SK-N-SH (cell line): Measurements from ENCODE around the gene FMO2. TPM values are rescaled to one million over a fixed set of nuclear protein-coding genes. Genes with fewer than 3 reads are reported as not detected.

Experiments
- CTCF ChIA-PET: fragments of 300-600, 350-600 bp; formaldehyde crosslinking; extraction: SDS; loops from one replicate; lab custom pipeline; 2021; lab: Yijun Ruan, JAX
- POLR2A ChIA-PET: fragments of 350-600 bp; sonication (Branson Sonifier 250); formaldehyde crosslinking; extraction: SDS; loops from one replicate; lab custom pipeline; 2020; ENCODE audit warnings: antibody characterized with exemption, inconsistent platforms; lab: Yijun Ruan, JAX
- DNase-seq: peaks from one replicate; pipeline ENCODE4 v3.0.0; 2012
- H2AFZ ChIP-seq: fragments of 200-600 bp; sonication (generic); 2 replicates; pipeline ENCODE4 v1.8.1; 2016; ENCODE audit warnings: antibody characterized with exemption, mild to moderate bottlenecking, low read depth
- H3F3A ChIP-seq: fragments of 200-600 bp; sonication (generic); replicated peaks from 2 replicates; pipeline ENCODE3; 2016; ENCODE audit warnings: antibody characterized with exemption, mild to moderate bottlenecking; ENCODE audit not compliant: insufficient read depth
- H3K27ac ChIP-seq, 2 experiments: fragments of 200-500 bp in 1 of 2; fragments of 200-600 bp in 1 of 2; sonication (Bioruptor generic) in 1 of 2; sonication (generic), shearing (Covaris generic) in 1 of 2; 2 replicates each; pipeline versions ENCODE4 v1.5.1 to v1.6.1; 2014 to 2016; ENCODE audit warnings: low read depth in 2 of 2, inconsistent platforms in 1 of 2, low read length in 1 of 2, mild to moderate bottlenecking in 1 of 2, mixed read lengths in 1 of 2
- H3K27me3 ChIP-seq: fragments of 200-600 bp; sonication (generic), shearing (Covaris generic); 2 replicates; pipeline ENCODE4 v1.6.1; 2016; ENCODE audit warnings: mixed run types; ENCODE audit not compliant: insufficient read depth
- H3K36me3 ChIP-seq, 2 experiments: fragments of 200-500 bp in 1 of 2; fragments of 200-600 bp in 1 of 2; sonication (Bioruptor generic) in 1 of 2; sonication (generic) in 1 of 2; replicated peaks in 1 of 2; 2 replicates each; pipeline versions ENCODE3 to v1.5.1; 2014 to 2016; ENCODE audit warnings: low read length in 1 of 2, mild to moderate bottlenecking in 1 of 2; ENCODE audit not compliant: insufficient read depth in 2 of 2, control insufficient read depth in 1 of 2
- H3K4me1 ChIP-seq, 2 experiments: fragments of 200-500 bp in 1 of 2; fragments of 200-600 bp in 1 of 2; sonication (Bioruptor generic) in 1 of 2; sonication (generic), shearing (Covaris generic) in 1 of 2; 2 replicates each; pipeline versions ENCODE4 v1.5.1 to v1.6.1; 2014 to 2016; ENCODE audit warnings: low read depth in 1 of 2, low read length in 1 of 2, mixed run types in 1 of 2; ENCODE audit not compliant: insufficient read depth in 2 of 2, control insufficient read depth in 1 of 2
- H3K4me2 ChIP-seq: fragments of 200-600 bp; sonication (generic), shearing (Covaris generic); 2 replicates; pipeline ENCODE4 v1.6.1; 2017; ENCODE audit warnings: mixed run types
- H3K4me3 ChIP-seq, 2 experiments: fragments of 200-500 bp in 1 of 2; fragments of 200-600 bp in 1 of 2; sonication (Bioruptor generic) in 1 of 2; sonication (generic), shearing (Covaris generic) in 1 of 2; 2 replicates each; pipeline versions ENCODE4 v1.5.1 to v1.8.1; 2014 to 2016; ENCODE audit warnings: low read depth in 2 of 2, inconsistent platforms in 1 of 2, low read length in 1 of 2, mild to moderate bottlenecking in 1 of 2, mixed read lengths in 1 of 2, moderate library complexity in 1 of 2
- H3K79me2 ChIP-seq: fragments of 200-600 bp; sonication (generic); 2 replicates; pipeline ENCODE4 v1.8.1; 2017; ENCODE audit warnings: mild to moderate bottlenecking; ENCODE audit not compliant: insufficient read depth
- H3K9ac ChIP-seq: fragments of 200-600 bp; sonication (generic); 2 replicates; pipeline ENCODE4 v1.6.1; 2017; ENCODE audit warnings: mixed run types
- H3K9me2 ChIP-seq: fragments of 200-600 bp; sonication (generic); 2 replicates; pipeline ENCODE4 v1.6.1; 2017; ENCODE audit warnings: mixed run types
- H3K9me3 ChIP-seq: fragments of 200-600 bp; sonication (generic); 2 replicates; pipeline ENCODE4 v1.6.1; 2017; ENCODE audit warnings: mixed run types, mild to moderate bottlenecking, moderate library complexity
- H4K20me1 ChIP-seq: fragments of 200-600 bp; sonication (generic); 2 replicates; pipeline ENCODE4 v1.6.1; 2017; ENCODE audit warnings: mild to moderate bottlenecking, mixed run types; ENCODE audit not compliant: insufficient read depth
- EP300 ChIP-seq, 2 experiments: IDR thresholded peaks; 2 replicates each; pipeline versions ENCODE4 v1.4.0 to v1.6.1; 2012; ENCODE audit warnings: borderline replicate concordance in 1 of 2, low read depth in 1 of 2, low read length in 1 of 2
- FOXM1 ChIP-seq: IDR thresholded peaks from 2 replicates; pipeline ENCODE4 v1.4.0; 2012; ENCODE audit warnings: low read depth, mild to moderate bottlenecking
- RFX5 ChIP-seq: IDR thresholded peaks from 2 replicates; pipeline ENCODE4 v1.6.1; 2012; ENCODE audit warnings: mild to moderate bottlenecking, improper control_type of control experiment, low read length
- RXRA ChIP-seq: IDR thresholded peaks from 2 replicates; pipeline ENCODE4 v1.4.0; 2012; ENCODE audit warnings: low read depth, mild to moderate bottlenecking, borderline replicate concordance
- SIN3A ChIP-seq: IDR thresholded peaks from 2 replicates; pipeline ENCODE4 v1.6.1; 2012; ENCODE audit warnings: low read depth, mild to moderate bottlenecking, low read length, moderate library complexity, borderline replicate concordance
- SMC3 ChIP-seq: IDR thresholded peaks from 2 replicates; pipeline ENCODE4 v1.6.1; 2012; ENCODE audit warnings: low read depth, low read length, improper control_type of control experiment
- TCF12 ChIP-seq: IDR thresholded peaks from 2 replicates; pipeline ENCODE4 v1.4.0; 2012
- TEAD4 ChIP-seq: IDR thresholded peaks from 2 replicates; pipeline ENCODE4 v1.4.0; 2012; ENCODE audit warnings: mild to moderate bottlenecking, borderline replicate concordance; ENCODE audit not compliant: insufficient read depth
- YY1 ChIP-seq: IDR thresholded peaks from 2 replicates; pipeline ENCODE4 v1.4.0; 2012; ENCODE audit warnings: low read depth, mild to moderate bottlenecking
- WGBS: methylation state at CpG from one replicate; pipeline ENCODE4 v1.1.6; 2017; ENCODE audit warnings: low lambda C conversion rate; 5-methylcytosine and 5-hydroxymethylcytosine counted together
- polyA plus RNA-seq, 3 experiments: library from polyadenylated mRNA; depleted of rRNA; stranded (reverse); fragments of >200 nt; gene quantifications; 2 replicates each; pipeline ENCODE4 v1.2.3, GENCODE V29; 2012
- TF ChIP-seq, protein P1 (sequence below): IDR thresholded peaks from 2 replicates; pipeline ENCODE4 v1.4.0; 2012; ENCODE audit warnings: low read depth, borderline replicate concordance
- TF ChIP-seq, protein P2 (sequence below): fragments of 150-350 bp; IDR thresholded peaks from 2 replicates; pipeline ENCODE4 v1.6.1; 2017; ENCODE audit warnings: antibody characterized with exemption, low read length, low read depth, borderline replicate concordance
- TF ChIP-seq, protein P3 (sequence below): fragments of 150-350 bp; IDR thresholded peaks from 2 replicates; pipeline ENCODE4 v1.6.1; 2016; ENCODE audit warnings: mild to moderate bottlenecking, low read depth, low read length

FMO2 gene
- polyA plus RNA-seq, 1 of the 3 experiments (the other 2 are of a cell fraction): not detected

GRCh38 chr1:171220081-171220420 is 35.0 kb downstream of the FMO2 start:
- TF ChIP-seq FOXM1 (no peak), TCF12 (0 out of 2 replicates have a peak, but pooled peaks have one; percentile 5), RXRA (no peak), SIN3A (no peak), RFX5 (no peak), SMC3 (no peak)
- TF ChIP-seq, protein P1, sequence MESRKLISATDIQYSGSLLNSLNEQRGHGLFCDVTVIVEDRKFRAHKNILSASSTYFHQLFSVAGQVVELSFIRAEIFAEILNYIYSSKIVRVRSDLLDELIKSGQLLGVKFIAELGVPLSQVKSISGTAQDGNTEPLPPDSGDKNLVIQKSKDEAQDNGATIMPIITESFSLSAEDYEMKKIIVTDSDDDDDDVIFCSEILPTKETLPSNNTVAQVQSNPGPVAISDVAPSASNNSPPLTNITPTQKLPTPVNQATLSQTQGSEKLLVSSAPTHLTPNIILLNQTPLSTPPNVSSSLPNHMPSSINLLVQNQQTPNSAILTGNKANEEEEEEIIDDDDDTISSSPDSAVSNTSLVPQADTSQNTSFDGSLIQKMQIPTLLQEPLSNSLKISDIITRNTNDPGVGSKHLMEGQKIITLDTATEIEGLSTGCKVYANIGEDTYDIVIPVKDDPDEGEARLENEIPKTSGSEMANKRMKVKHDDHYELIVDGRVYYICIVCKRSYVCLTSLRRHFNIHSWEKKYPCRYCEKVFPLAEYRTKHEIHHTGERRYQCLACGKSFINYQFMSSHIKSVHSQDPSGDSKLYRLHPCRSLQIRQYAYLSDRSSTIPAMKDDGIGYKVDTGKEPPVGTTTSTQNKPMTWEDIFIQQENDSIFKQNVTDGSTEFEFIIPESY: no peak
- TF ChIP-seq, protein P2, sequence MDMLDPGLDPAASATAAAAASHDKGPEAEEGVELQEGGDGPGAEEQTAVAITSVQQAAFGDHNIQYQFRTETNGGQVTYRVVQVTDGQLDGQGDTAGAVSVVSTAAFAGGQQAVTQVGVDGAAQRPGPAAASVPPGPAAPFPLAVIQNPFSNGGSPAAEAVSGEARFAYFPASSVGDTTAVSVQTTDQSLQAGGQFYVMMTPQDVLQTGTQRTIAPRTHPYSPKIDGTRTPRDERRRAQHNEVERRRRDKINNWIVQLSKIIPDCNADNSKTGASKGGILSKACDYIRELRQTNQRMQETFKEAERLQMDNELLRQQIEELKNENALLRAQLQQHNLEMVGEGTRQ: no peak
- 0 out of 4 replicates have a peak overlapping the region, but pooled peaks of 1 of the 2 experiments have one; percentile 6 for H3K4me3 ChIP-seq
- peaks cover 0 to 23% of the 10 kb centered on the region in 2 experiments; a peak in 1 of 4 replicates for H3K4me1 ChIP-seq
- POLR2A ChIA-PET: no interaction called here
- no peaks in the 10 kb centered on the region for H3K9me2 ChIP-seq
- peak overlapping the region; percentile 56 for H3K4me2 ChIP-seq
- H3K27me3 ChIP-seq: no peaks in the 10 kb centered on the region
- H2AFZ ChIP-seq: peak overlapping the region; percentile 80
- H3K9ac ChIP-seq: peak overlapping the region; percentile 45; the same call in 1 of the 2 replicates
- no peak for DNase-seq
- H3K79me2 ChIP-seq: no peaks in the 10 kb centered on the region
- H3K27ac ChIP-seq: peak overlapping the region in 1 of 2 experiments; percentile 75; a peak in 3 of 4 replicates
- no peaks in the 10 kb centered on the region for H4K20me1 ChIP-seq
- H3K36me3 ChIP-seq: no peaks in the 10 kb centered on the region
- WGBS: 9% methylated on average over 2 of the region's 2 CpGs
- CTCF ChIA-PET: no interaction called here
- H3F3A ChIP-seq: peaks cover 16% of the 10 kb centered on the region
- no peaks in the 10 kb centered on the region for H3K9me3 ChIP-seq

DNA sequence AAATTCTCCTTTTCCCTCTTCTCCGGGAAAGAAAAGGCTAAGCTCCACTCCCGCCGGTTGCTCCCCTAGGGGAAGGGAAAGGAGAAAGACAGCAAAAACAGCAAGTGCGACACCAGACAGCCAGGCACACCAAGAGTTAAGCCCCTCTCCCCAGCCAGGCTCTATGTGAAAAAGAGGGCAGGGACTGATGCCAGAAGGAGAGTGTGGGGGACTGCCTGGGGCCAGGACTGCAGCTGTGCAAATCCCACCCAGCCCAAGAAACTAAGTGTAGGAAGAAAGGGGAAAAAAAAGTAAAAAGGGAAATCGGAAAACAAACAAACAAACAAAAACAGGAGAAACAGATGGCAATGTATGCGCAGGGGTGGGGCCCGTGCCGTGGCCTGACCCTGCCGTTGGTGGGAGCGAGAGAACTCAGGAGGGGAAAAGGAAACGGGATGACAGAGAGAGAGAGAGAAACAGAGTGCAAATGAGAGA is 35.5 kb downstream of the FMO2 start:
- no peaks in the 10 kb centered on the region for H3K27me3 ChIP-seq
- H3K36me3 ChIP-seq: no peaks in the 10 kb centered on the region
- peaks cover 0 to 23% of the 10 kb centered on the region in 2 experiments; a peak in 1 of 4 replicates for H3K4me1 ChIP-seq
- ChIA-PET POLR2A (no interaction called here), CTCF (no interaction called here)
- H4K20me1 ChIP-seq: no peaks in the 10 kb centered on the region
- no peaks in the 10 kb centered on the region for H3K9me2 ChIP-seq
- H3K9me3 ChIP-seq: no peaks in the 10 kb centered on the region
- peak overlapping the region; percentile 45; the same call in 1 of the 2 replicates for H3K9ac ChIP-seq
- H3F3A ChIP-seq: peaks cover 16% of the 10 kb centered on the region
- TF ChIP-seq EP300 (IDR thresholded peaks at IDR 0.05; ENCODE audit: borderline replicate concordance in 1 of 2, low read depth in 1 of 2, low read length in 1 of 2) (no peak), FOXM1 (no peak), YY1 (no peak), TEAD4 (no peak)
- TF ChIP-seq, protein P3, sequence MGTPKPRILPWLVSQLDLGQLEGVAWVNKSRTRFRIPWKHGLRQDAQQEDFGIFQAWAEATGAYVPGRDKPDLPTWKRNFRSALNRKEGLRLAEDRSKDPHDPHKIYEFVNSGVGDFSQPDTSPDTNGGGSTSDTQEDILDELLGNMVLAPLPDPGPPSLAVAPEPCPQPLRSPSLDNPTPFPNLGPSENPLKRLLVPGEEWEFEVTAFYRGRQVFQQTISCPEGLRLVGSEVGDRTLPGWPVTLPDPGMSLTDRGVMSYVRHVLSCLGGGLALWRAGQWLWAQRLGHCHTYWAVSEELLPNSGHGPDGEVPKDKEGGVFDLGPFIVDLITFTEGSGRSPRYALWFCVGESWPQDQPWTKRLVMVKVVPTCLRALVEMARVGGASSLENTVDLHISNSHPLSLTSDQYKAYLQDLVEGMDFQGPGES: no peak
- peak overlapping the region; percentile 56 for H3K4me2 ChIP-seq
- peak overlapping the region in 1 of 2 experiments; percentile 6; a peak in 1 of 4 replicates for H3K4me3 ChIP-seq
- H3K79me2 ChIP-seq: no peaks in the 10 kb centered on the region
- no peak for DNase-seq
- WGBS: 22% methylated on average over 11 of the region's 11 CpGs
- peak overlapping the region; percentile 80 for H2AFZ ChIP-seq
- peak overlapping the region in 1 of 2 experiments; percentile 75; a peak in 3 of 4 replicates for H3K27ac ChIP-seq
